Small intestine (tissue), 7 donors: ENCODE data around the gene INKA1. TPM values are rescaled to one million over a fixed set of nuclear protein-coding genes. Genes with fewer than 3 reads are reported as not detected.
"Not testable (repeated sequence)": the region's sequence is repeated elsewhere in the genome, so short reads cannot be mapped to it uniquely, and the experiment has no call there.

Experiments used
- DNase-seq, 2 donors: peaks; one replicate each; pipeline versions ENCODE4 v3.0.0 to v3.0.0-alpha.2; 2013
- FAIRE-seq: peaks from 2 replicates; lab custom pipeline; 2012; peaks lifted over from hg19 to GRCh38; lab: Jason Lieb, UNC
- H3K27ac ChIP-seq, 3 donors: one replicate each; pipeline ENCODE4 v1.5.1; 2013; ENCODE audit warnings: low read length in 2 of 3, mild to moderate bottlenecking in 2 of 3, control low read depth in 1 of 3, inconsistent platforms in 1 of 3, low read depth in 1 of 3, moderate library complexity in 1 of 3
- H3K27me3 ChIP-seq, 3 donors: one replicate each; pipeline ENCODE4 v1.6.1; 2013; ENCODE audit warnings: low read length in 3 of 3, inconsistent platforms in 1 of 3; ENCODE audit not compliant: control insufficient read depth in 3 of 3, insufficient read depth in 3 of 3
- H3K36me3 ChIP-seq, 3 donors: one replicate each; pipeline ENCODE4 v1.6.1; 2013; ENCODE audit warnings: low read length in 3 of 3, inconsistent platforms in 1 of 3, low read depth in 1 of 3, mild to moderate bottlenecking in 1 of 3, moderate library complexity in 1 of 3; ENCODE audit not compliant: control insufficient read depth in 3 of 3, insufficient read depth in 2 of 3
- H3K4me1 ChIP-seq, 3 donors: one replicate each; pipeline ENCODE4 v1.6.1; 2013; ENCODE audit warnings: low read length in 2 of 3, inconsistent platforms in 1 of 3, low read depth in 1 of 3, mild to moderate bottlenecking in 1 of 3, moderate library complexity in 1 of 3; ENCODE audit not compliant: control insufficient read depth in 3 of 3, insufficient read depth in 2 of 3
- H3K4me3 ChIP-seq, 3 donors: one replicate each; pipeline ENCODE4 v1.5.1; 2013; ENCODE audit warnings: low read length in 3 of 3, control low read depth in 1 of 3, inconsistent platforms in 1 of 3, low read depth in 1 of 3, mild to moderate bottlenecking in 1 of 3, moderate library complexity in 1 of 3
- H3K9me3 ChIP-seq, 2 donors: one replicate each; pipeline ENCODE4 v1.6.1; 2013; ENCODE audit warnings: low read depth in 1 of 2, low read length in 1 of 2; ENCODE audit not compliant: control insufficient read depth in 2 of 2, insufficient read depth in 1 of 2
- WGBS, 3 donors: extraction: QIAGEN DNeasy Blood & Tissue Kit; methylation state at CpG; one replicate each; pipeline ENCODE4 v1.1.7; 2013; 5-methylcytosine and 5-hydroxymethylcytosine counted together
- polyA plus RNA-seq, 4 donors: library from polyadenylated mRNA; stranded (reverse) in 3 of 4; unstranded in 1 of 4; fragments of 200-250 nt in 3 of 4; fragments of 120-200 nt in 1 of 4; gene quantifications; one replicate each; pipeline versions ENCODE4 v1.2.1 to v1.2.3, GENCODE V29; 2013
- donor health status: healthy with polysubstance abuse.
- donor health status: control.
- donor health status: control.
- donor health status: Bipolar disorder and iron deficiency.
- donor health status: healthy.

The INKA1 gene
- polyA plus RNA-seq, 4 donors = 0.67 to 2.9 (median 2.4) TPM

DNA sequence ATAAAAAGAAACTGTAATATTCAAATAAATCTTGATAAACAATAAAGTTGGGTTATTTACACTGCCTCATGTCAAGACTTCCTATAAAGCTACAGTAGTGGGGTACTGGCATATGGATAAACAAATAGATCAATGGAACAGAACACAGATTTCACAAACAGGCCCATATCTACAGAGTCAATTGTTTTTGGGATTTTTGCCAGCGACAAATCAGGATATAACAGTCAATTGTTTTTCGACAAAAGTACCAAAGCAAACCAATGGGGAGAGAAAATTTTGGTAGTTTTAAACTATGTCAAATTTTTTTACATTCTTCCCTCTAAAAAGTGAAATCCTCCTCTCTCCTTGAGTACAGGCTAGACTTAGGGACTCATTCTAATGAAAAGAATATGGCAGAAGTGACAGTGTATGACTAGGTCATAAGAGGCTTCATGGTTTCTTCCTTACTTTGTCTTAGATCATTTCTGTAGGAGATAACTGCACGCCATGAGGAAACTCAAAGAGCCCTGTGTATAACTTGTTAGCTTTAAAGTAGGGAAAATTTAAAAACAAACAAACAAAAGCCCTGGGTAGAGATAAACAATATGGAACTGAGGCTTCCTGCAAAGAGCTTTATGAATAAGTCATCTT lies 33.7 kb upstream of the INKA1 start:
- Histone ChIP-seq H3K4me1 (peaks cover 0 to 6% (median 0%) of the 10 kb centered on the region in 3 donors), H3K27ac (no peak overlapping the region), H3K36me3 (peaks cover 0 to 36% (median 4%) of the 10 kb centered on the region in 3 donors), H3K9me3 (peaks cover 0 to 4% of the 10 kb centered on the region in 2 donors), H3K4me3 (no peak overlapping the region), H3K27me3 (no peaks in the 10 kb centered on the region)
- DNase-seq (no peak), FAIRE-seq (no peak)
- 88 to 92% (median 92%) methylated on average over 3 of the region's 3 CpGs for WGBS, 3 donors

DNA sequence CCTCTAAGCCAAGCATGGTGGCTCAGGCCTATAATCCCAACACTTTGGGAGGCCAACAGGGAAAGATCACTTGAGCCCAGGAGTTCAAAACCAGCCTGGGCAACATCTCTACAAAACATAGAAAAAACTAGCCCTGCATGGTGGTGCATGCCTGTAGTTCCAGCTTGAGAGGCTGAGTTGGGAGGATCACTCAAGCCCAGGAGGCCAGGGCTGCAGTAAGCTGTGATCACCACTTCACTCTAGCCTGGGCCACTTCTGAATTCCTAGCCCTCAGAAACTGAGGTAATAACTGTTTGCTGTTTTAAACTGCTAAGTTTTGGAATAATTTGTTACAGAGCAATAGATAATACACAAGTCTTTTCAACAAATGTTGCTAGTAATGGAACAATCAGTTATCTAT lies 33.1 kb upstream of the INKA1 start:
- H3K27ac ChIP-seq = no peak overlapping the region
- H3K9me3 ChIP-seq = peaks cover 0 to 4% of the 10 kb centered on the region in 2 donors
- DNase-seq = no peak
- peaks cover 0 to 33% (median 2%) of the 10 kb centered on the region in 3 donors for H3K36me3 ChIP-seq
- H3K27me3 ChIP-seq = no peaks in the 10 kb centered on the region
- FAIRE-seq = no peak
- no peak overlapping the region for H3K4me3 ChIP-seq
- H3K4me1 ChIP-seq = peaks cover 0 to 6% (median 0%) of the 10 kb centered on the region in 3 donors

DNA sequence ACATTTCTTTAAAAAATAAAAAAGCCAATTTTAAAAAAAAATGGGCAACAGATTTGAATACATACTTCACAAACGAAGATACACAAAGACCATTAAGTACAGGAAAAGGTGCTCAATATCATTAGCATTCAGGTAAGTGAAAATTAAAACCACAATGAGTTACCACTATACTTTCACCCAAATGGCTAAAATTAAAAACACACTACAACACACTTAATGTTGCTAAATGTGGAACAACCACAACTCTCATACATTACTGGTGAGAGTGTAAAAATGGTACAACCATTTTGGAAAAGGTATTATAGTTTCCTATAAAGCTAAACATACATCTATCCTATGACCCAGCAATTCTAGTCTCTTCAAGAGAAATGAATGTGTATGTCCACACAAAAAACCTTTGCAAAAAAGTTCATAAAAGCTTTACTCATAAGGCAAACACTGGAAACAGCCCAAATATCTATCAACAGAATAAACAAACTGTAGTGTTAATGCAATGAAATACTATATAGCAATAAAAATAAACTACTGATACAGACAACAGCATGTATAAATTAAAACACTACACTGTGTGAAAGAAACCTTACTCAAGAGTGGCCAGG lies 31.6 kb upstream of the INKA1 start:
- WGBS, 3 donors = 58 to 76% (median 62%) methylated on average over 1 of the region's 1 CpG
- Histone ChIP-seq H3K27me3 (no peaks in the 10 kb centered on the region), H3K36me3 (peaks cover 0 to 32% (median 2%) of the 10 kb centered on the region in 3 donors), H3K4me1 (peaks cover 0 to 6% (median 0%) of the 10 kb centered on the region in 3 donors), H3K9me3 (no peaks in the 10 kb centered on the region), H3K4me3 (no peak overlapping the region), H3K27ac (no peak overlapping the region)
- FAIRE-seq (no peak), DNase-seq (no peak)

DNA sequence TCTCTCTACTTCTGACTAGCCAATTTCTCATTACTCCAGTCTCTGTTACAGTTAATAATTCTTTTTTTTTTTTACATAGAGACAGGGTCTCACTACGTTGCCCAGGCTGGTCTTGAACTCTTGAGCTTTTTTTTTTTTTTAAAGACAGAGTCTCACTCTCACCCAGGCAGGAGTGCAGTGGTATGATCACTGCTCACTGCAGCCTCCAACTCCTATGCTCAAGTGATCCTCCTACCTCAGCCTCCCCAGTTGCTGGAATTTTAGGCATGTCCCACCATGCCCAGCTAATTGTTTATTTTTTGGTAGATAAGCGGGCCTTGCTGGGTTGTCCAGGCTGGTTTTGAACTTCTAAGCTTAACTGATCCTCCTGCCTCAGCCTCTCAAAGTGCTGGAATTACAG lies 30.4 kb upstream of the INKA1 start:
- no peak overlapping the region for H3K4me3 ChIP-seq
- H3K36me3 ChIP-seq = peaks cover 0 to 36% (median 2%) of the 10 kb centered on the region in 3 donors
- WGBS, 3 donors = 92 to 100% (median 95%) methylated on average over 2 of the region's 2 CpGs
- DNase-seq = no peak
- H3K27me3 ChIP-seq = no peaks in the 10 kb centered on the region
- H3K4me1 ChIP-seq = peaks cover 0 to 6% (median 0%) of the 10 kb centered on the region in 3 donors
- FAIRE-seq = no peak
- H3K27ac ChIP-seq = no peak overlapping the region
- no peaks in the 10 kb centered on the region for H3K9me3 ChIP-seq

DNA sequence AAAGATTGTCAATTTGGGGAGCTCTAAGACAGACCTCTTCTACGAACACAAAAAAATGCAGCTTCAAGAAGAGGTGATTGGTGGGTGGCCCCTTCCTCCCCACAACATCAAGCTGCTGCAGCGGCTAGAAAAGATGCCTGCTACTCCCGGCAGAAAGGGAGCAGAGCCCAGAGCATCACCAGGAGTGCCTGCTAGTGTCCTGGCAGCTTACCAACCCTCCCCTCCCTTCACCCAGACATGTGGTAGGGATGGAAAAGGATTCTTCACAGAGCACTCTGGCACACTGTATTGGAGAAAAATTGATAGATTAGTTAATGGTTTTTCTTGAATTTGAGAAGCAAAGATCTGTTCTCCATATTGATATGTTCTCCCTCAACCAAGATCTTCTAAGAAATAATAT lies 27.5 kb upstream of the INKA1 start:
- no peak for FAIRE-seq
- WGBS, 3 donors = 62 to 90% (median 73%) methylated on average over 3 of the region's 3 CpGs
- H3K4me1 ChIP-seq = no peaks in the 10 kb centered on the region
- no peaks in the 10 kb centered on the region for H3K9me3 ChIP-seq
- no peaks in the 10 kb centered on the region for H3K27me3 ChIP-seq
- no peak overlapping the region for H3K27ac ChIP-seq
- H3K4me3 ChIP-seq = no peak overlapping the region
- peaks cover 0 to 45% (median 2%) of the 10 kb centered on the region in 3 donors for H3K36me3 ChIP-seq
- DNase-seq = no peak

DNA sequence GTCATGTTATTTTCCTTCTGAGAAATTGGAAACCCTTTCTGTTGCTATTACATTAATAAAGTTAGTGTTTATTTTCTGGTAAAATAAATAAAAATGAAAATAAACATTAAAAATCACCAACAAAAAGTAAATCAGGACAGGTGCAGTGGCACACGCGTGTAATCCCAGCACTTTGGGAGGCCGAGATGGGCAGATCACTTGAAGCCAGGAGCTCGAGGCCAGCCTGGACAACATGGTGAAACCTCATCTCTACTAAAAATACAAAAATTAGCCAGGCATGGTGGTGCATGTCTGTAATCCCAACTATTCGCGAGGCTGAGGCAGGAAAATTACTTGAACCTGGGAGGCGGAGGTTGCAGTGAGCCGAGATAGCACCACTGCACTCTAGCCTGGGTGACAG lies 27.0 kb upstream of the INKA1 start:
- 94 to 95% (median 95%) methylated on average over 8 of the region's 8 CpGs for WGBS, 3 donors
- not testable (repeated sequence) for FAIRE-seq, H3K9me3 ChIP-seq, H3K27ac ChIP-seq, DNase-seq, H3K27me3 ChIP-seq, H3K4me1 ChIP-seq, H3K4me3 ChIP-seq
- H3K36me3 ChIP-seq = peaks cover 0 to 45% (median 0%) of the 10 kb centered on the region in 3 donors

DNA sequence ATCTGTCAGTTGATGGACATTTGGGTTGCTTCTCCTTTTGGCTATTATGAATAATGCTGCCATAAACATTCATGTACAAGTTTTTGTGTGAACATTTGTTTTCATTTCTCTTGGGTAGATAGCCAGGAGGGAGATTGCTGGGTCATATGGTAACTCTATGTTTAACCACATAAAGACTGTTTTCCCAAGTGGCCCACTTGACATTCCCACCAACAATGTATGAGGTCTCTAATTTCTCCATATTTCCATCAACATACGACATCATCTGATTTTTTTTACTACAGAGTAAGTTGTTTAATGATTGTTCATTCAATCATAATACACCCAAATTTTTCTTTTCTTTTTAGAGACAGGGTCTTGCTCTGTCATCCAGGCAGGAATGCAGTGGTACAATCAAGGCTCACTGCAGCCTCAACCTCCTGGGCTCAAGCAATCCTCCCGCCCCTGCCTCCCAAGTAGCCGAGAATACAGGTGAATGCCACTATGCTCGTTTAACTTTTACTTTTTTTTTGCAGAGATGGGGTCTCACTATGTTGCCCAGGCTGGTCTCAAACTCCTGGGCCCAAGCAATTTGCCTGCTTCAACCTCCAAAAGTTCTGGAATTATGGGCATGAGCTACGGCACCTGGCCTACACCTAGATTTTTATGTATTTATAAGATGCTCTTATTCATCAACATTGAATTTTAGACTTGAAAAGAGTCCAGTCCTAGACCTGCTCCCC lies 23.5 kb upstream of the INKA1 start:
- no peak for DNase-seq
- Histone ChIP-seq H3K27me3 (no peaks in the 10 kb centered on the region), H3K4me3 (no peak overlapping the region), H3K4me1 (peaks cover 0 to 3% (median 0%) of the 10 kb centered on the region in 3 donors), H3K36me3 (peaks cover 0 to 69% (median 2%) of the 10 kb centered on the region in 3 donors), H3K9me3 (no peaks in the 10 kb centered on the region), H3K27ac (no peak overlapping the region)
- FAIRE-seq = no peak
- 85 to 93% (median 89%) methylated on average over 5 of the region's 5 CpGs for WGBS, 3 donors

DNA sequence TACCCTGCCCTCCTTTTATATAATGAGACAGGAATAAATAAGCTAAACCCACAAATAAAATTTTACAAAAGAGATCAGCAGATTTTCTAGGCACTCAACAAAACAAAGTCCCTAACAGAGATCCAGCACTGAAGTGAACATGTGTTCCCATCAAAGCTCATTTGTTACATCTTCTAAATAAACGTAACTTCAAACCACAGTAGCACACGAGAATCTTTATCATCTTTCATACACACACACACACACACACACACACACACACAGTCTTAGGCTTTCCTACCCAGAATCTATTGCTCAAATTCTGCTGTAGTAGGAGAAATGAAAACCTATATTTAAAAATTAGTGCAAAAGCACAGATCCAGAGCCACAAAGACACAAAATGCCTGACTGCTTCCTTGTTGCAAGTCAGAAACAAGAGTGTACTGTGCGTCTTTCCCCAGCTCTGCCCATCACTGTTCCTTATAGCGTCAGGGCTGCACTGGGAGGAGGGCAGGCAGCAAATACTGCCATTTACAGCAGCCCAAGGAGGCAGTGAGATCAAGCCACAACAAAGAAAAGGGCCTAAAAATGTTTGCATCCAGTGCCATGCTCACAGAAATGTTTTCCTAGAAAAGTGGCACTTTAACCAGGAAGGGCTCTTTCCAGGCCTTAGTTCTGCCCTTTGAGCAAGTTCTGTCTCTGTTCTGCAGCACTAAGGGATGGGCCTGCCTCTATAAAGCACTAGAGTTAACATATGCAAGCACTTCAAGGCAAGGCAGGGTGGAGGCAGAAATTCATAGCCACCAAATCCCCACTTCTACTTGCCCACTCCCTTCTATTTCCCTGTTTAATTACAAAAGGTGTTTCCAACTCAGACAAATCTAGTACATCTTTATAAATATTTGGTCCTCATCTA lies 22.7 kb upstream of the INKA1 start:
- H3K36me3 ChIP-seq = peaks cover 0 to 65% (median 2%) of the 10 kb centered on the region in 3 donors
- DNase-seq (no peak), FAIRE-seq (no peak)
- H3K9me3 ChIP-seq = no peaks in the 10 kb centered on the region
- 53 to 60% (median 56%) methylated on average over 4 of the region's 4 CpGs for WGBS, 3 donors
- H3K4me1 ChIP-seq = peaks cover 0 to 7% (median 6%) of the 10 kb centered on the region in 3 donors
- no peaks in the 10 kb centered on the region for H3K27me3 ChIP-seq
- no peak overlapping the region for H3K4me3 ChIP-seq
- no peak overlapping the region for H3K27ac ChIP-seq
